Immature natural killer cell (primary cell): ENCODE measurements around the gene SYVN1. TPM values are rescaled to one million over a fixed set of nuclear protein-coding genes. Genes with fewer than 3 reads are reported as not detected.

Source experiments
- DNase-seq, 3 donors: peaks; one replicate each; pipeline ENCODE4 v3.0.0; 2022; ENCODE audit warnings: mixed read lengths in 1 of 3
- H3K27ac Mint-ChIP-seq, 6 donors: one replicate each; pipeline ENCODE4 v1.8.0; 2020; ENCODE audit warnings: mixed read lengths in 6 of 6, mild to moderate bottlenecking in 5 of 6, inconsistent platforms in 4 of 6, moderate library complexity in 3 of 6
- H3K27me3 Mint-ChIP-seq, 3 donors: one replicate each; pipeline ENCODE4 v1.8.0; 2020 to 2021; ENCODE audit warnings: low read depth in 3 of 3, mild to moderate bottlenecking in 3 of 3, mixed read lengths in 3 of 3, moderate library complexity in 3 of 3, inconsistent platforms in 1 of 3
- H3K36me3 Mint-ChIP-seq, 3 donors: one replicate each; pipeline ENCODE4 v1.8.0; 2020; ENCODE audit warnings: mixed read lengths in 3 of 3, inconsistent platforms in 2 of 3, mild to moderate bottlenecking in 2 of 3
- H3K4me1 Mint-ChIP-seq, 2 donors: one replicate each; pipeline ENCODE4 v1.8.0; 2020; ENCODE audit warnings: inconsistent platforms in 2 of 2, mild to moderate bottlenecking in 2 of 2, mixed read lengths in 2 of 2, moderate library complexity in 1 of 2
- H3K4me3 Mint-ChIP-seq, 5 donors: one replicate each; pipeline ENCODE4 v1.8.0; 2020; ENCODE audit warnings: mild to moderate bottlenecking in 5 of 5, mixed read lengths in 5 of 5, inconsistent platforms in 3 of 5, moderate library complexity in 3 of 5
- H3K9me3 Mint-ChIP-seq, 6 donors: one replicate each; pipeline ENCODE4 v1.8.0; 2020; ENCODE audit warnings: mild to moderate bottlenecking in 6 of 6, mixed read lengths in 6 of 6, inconsistent platforms in 4 of 6, moderate library complexity in 3 of 6
- polyA plus RNA-seq, 3 donors: library from polyadenylated mRNA; unstranded; fragments of 300-500 nt; fragmentation: Illumina TruSeq; gene quantifications; one replicate each; pipeline ENCODE4 v1.2.3, GENCODE V29; 2021

The SYVN1 gene
- polyA plus RNA-seq, 3 donors from 2014 or later: 2.3 to 21.8 (median 7.7) TPM

GRCh38 chr11:65077451-65077850, 56.9 kb downstream of the SYVN1 start:
- H3K4me3 Mint-ChIP-seq: no peak overlapping the region
- H3K4me1 Mint-ChIP-seq: peaks cover 0 to 2% of the 10 kb centered on the region in 2 donors
- H3K27ac Mint-ChIP-seq: no peak overlapping the region
- no peaks in the 10 kb centered on the region for H3K9me3 Mint-ChIP-seq
- DNase-seq: no peak
- H3K27me3 Mint-ChIP-seq: peaks cover 0 to 7% (median 3%) of the 10 kb centered on the region in 3 donors
- no peaks in the 10 kb centered on the region for H3K36me3 Mint-ChIP-seq

Other genes starting within 250 kb of the SYVN1 start
- gene ATG2A, start 217.3 kb downstream of the SYVN1 start, polyA plus RNA-seq: 10 to 100 TPM in 1 of 3 donors, 1 to 10 TPM in 2; 3.7 to 10.0 (median 6.7) TPM
- 10 to 100 TPM in 2 of 3 donors, 1 to 10 TPM in 1; 7.8 to 14.6 (median 14.0) TPM for gene PPP2R5B, start 209.8 kb downstream of the SYVN1 start, polyA plus RNA-seq
- not detected for gene GPHA2, start 198.6 kb downstream of the SYVN1 start, polyA plus RNA-seq
- gene MAJIN, start 162.4 kb downstream of the SYVN1 start, polyA plus RNA-seq: not detected
- gene BATF2, start 137.5 kb downstream of the SYVN1 start, polyA plus RNA-seq: not detected
- gene ARL2, start 120.4 kb downstream of the SYVN1 start, polyA plus RNA-seq: 100 to 1,000 TPM in 1 of 3 donors, 10 to 100 TPM in 2; 79.1 to 101 (median 80.1) TPM
- gene SNX15, start 107.1 kb downstream of the SYVN1 start, polyA plus RNA-seq: 10 to 100 TPM; 14.5 to 20.6 (median 19.9) TPM
- gene SAC3D1, start 93.3 kb downstream of the SYVN1 start, polyA plus RNA-seq: 10 to 100 TPM in 1 of 3 donors, 1 to 10 TPM in 2; 3.8 to 11.7 (median 9.2) TPM
- gene NAALADL1, start 76.0 kb downstream of the SYVN1 start, polyA plus RNA-seq: 100 to 1,000 TPM in 1 of 3 donors, 10 to 100 TPM in 2; 64.4 to 103 (median 88.7) TPM
- gene CDCA5, start 50.5 kb downstream of the SYVN1 start, polyA plus RNA-seq: 1 to 10 TPM; 1.8 to 2.9 (median 2.4) TPM
- gene ZFPL1, start 50.3 kb downstream of the SYVN1 start, polyA plus RNA-seq: 10 to 100 TPM; 28.3 to 31.2 (median 29.8) TPM
- 100 to 1,000 TPM in 1 of 3 donors, 10 to 100 TPM in 2; 70.3 to 102 (median 87.7) TPM for gene VPS51, start 38.3 kb downstream of the SYVN1 start, polyA plus RNA-seq
- gene TM7SF2, start 22.6 kb downstream of the SYVN1 start, polyA plus RNA-seq: 10 to 100 TPM; 12.8 to 16.8 (median 15.4) TPM
- 10 to 100 TPM; 15.5 to 25.8 (median 23.9) TPM for gene ZNHIT2, start 16.8 kb downstream of the SYVN1 start, polyA plus RNA-seq
- gene FAU, start 12.4 kb downstream of the SYVN1 start, polyA plus RNA-seq: 1,000 to 10,000 TPM in 1 of 3 donors, 100 to 1,000 TPM in 2; 576 to 1,241 (median 681) TPM
- 100 to 1,000 TPM in 2 of 3 donors, 10 to 100 TPM in 1; 98.3 to 113 (median 105) TPM for gene MRPL49, start 12.2 kb downstream of the SYVN1 start, polyA plus RNA-seq
- not detected for gene SPDYC, start 35.7 kb upstream of the SYVN1 start, polyA plus RNA-seq
- 100 to 1,000 TPM; 124 to 155 (median 148) TPM for gene CAPN1, start 47.4 kb upstream of the SYVN1 start, polyA plus RNA-seq
- gene POLA2, start 127.4 kb upstream of the SYVN1 start, polyA plus RNA-seq: 10 to 100 TPM; 10.1 to 11.8 (median 11.8) TPM
- not detected for gene CDC42EP2, start 180.3 kb upstream of the SYVN1 start, polyA plus RNA-seq
- gene DPF2, start 199.3 kb upstream of the SYVN1 start, polyA plus RNA-seq: 10 to 100 TPM; 44.9 to 63.5 (median 53.9) TPM
- gene TIGD3, start 220.2 kb upstream of the SYVN1 start, polyA plus RNA-seq: 1 to 10 TPM in 1 of 3 donors, under 1 TPM in 2; 0.90 to 1.2 (median 0.90) TPM
- gene SLC25A45, start 248.1 kb upstream of the SYVN1 start, polyA plus RNA-seq: 10 to 100 TPM in 2 of 3 donors, 1 to 10 TPM in 1; 4.5 to 16.0 (median 10.3) TPM